GM18870 (cell line): ENCODE data around the gene MMP11.

ENCODE experiments used
- ATAC-seq: cut with Tn5 transposase; IDR thresholded peaks from one replicate; pipeline ENCODE4 v1.9.1; 2021; ENCODE audit warnings: moderate library complexity; ENCODE audit not compliant: unreplicated experiment

Gene MMP11

GRCh38 chr22:23779731-23780130 lies 7.1 kb downstream of the MMP11 start:
- no peak for ATAC-seq

GRCh38 chr22:23780146-23780748 lies 7.6 kb downstream of the MMP11 start:
- ATAC-seq: no peak

- no peak for ATAC-seq
These were observed 8.4 kb downstream of the MMP11 start for GRCh38 chr22:23781065-23781464.

GRCh38 chr22:23781511-23782183 lies 9.0 kb downstream of the MMP11 start:
- no peak for ATAC-seq

GRCh38 chr22:23782252-23782651 lies 9.6 kb downstream of the MMP11 start:
- no peak for ATAC-seq

- ATAC-seq: no peak
These were observed 10.1 kb downstream of the MMP11 start for GRCh38 chr22:23782703-23783102.

GRCh38 chr22:23783265-23784150 lies 10.9 kb downstream of the MMP11 start:
- no peak for ATAC-seq

GRCh38 chr22:23784215-23784732 lies 11.6 kb downstream of the MMP11 start:
- ATAC-seq: no peak

GRCh38 chr22:23786261-23786710 lies 13.6 kb downstream of the MMP11 start:
- no peak for ATAC-seq

GRCh38 chr22:23786752-23787599 lies 14.3 kb downstream of the MMP11 start, which contains the start of gene SMARCB1:
TSS of gene SMARCB1 (plus strand) at chr22:23786966. CDS start at chr22:23787170, 204 bp downstream.
- peak; percentile 46 for ATAC-seq

- ATAC-seq: peak; percentile 3
These were observed 14.9 kb downstream of the MMP11 start for GRCh38 chr22:23787600-23787896.

- no peak for ATAC-seq
These were observed 15.3 kb downstream of the MMP11 start for GRCh38 chr22:23787910-23788309.

- ATAC-seq: no peak
These were observed 16.5 kb downstream of the MMP11 start for GRCh38 chr22:23789121-23789520.

- no peak for ATAC-seq
These were observed 17.0 kb downstream of the MMP11 start for GRCh38 chr22:23789638-23790037.

GRCh38 chr22:23790819-23791737 lies 18.4 kb downstream of the MMP11 start:
- no peak for ATAC-seq

- no peak for ATAC-seq
These were observed 19.3 kb downstream of the MMP11 start for GRCh38 chr22:23791738-23792645.

- no peak for ATAC-seq
These were observed 20.7 kb downstream of the MMP11 start for GRCh38 chr22:23793326-23793725.

GRCh38 chr22:23796461-23796860 lies 23.8 kb downstream of the MMP11 start:
- ATAC-seq: no peak
